HG03457 (cell line): ENCODE results near the gene NCBP2.

Experiments used
- ATAC-seq: cut with Tn5 transposase; IDR thresholded peaks from one replicate; pipeline ENCODE4 v1.9.1; 2021; ENCODE audit warnings: moderate number of reproducible peaks; ENCODE audit not compliant: unreplicated experiment

The NCBP2 gene

GRCh38 chr3:196941729-196942225, 551 bp downstream of the NCBP2 start:
- peak; percentile 9 for ATAC-seq

DNA sequence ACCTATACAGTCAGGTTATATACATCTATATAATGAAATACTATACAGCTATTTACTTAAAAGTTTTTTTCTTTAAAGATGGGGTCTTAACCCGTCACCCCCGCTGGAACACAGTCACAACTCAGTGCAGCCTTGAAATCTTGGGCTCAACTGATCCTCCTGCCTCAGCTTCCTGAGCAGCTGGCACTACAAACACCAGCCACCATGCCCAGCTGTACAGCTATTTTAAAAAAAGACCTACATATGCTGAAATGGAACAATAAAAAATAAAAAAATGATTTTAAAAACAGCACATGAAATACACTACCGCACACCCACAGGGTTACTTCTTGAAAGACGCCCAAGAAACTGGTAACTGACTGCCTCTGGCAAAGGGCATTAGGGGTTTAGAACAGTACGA, 3.8 kb downstream of the NCBP2 start:
- ATAC-seq, result no peak

DNA sequence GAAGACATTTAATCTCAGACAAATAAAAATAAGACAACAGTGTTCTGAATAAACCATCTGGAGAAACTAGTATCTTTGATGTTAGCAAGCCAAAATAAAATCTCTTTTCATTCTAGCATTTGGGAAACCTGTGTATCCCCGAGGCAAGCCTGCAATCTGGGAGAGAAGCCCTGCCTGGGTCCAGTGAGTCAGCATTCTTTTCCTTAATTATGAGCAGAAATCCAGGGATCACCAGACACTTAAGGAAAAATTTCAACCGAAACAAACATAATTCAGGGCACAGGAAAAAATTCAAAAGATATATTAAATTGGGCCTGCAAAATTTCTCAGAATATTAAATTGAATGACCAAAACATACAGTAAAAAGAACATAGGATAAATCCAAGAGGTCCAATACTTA, 4.2 kb downstream of the NCBP2 start:
- no peak for ATAC-seq

DNA sequence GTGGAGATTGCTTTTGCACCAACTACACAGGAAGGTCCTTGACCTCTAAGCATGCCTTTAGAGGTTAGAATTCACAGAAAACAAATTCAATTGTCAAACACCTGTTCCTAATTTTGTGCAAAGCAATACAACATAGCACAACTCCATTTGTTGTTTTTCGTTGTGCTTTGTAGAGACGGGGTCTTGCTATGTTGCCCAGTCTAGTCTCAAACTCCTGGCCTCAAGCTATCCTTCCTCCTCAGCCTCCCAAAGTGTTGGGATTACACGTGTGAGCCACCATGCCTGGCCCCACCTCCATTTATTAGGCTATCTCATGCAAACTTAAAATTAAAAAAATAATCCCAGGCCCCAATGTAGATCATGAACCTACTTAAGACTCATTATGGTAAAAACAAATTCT, 6.0 kb downstream of the NCBP2 start:
- no peak for ATAC-seq

DNA sequence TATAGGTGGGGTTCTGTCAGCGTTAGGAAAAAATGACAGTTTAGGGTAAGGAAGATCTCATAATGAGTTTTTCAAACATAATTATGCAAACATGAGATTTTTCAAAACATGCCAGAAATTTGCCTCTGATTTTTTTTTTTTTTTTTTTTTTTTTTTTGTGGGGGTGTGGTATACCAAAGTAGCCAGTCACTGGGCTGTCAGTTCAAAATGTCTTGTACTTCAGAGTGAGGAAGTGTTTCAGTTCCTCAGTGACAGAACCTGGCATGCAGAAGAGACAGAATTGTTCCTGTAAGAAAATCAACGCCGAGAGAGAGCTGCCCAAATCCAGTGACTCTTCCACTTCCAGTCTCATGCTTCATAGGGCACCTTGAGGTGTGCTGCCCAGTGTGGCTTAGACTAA, 9.7 kb downstream of the NCBP2 start:
- no peak for ATAC-seq

- ATAC-seq, result no peak
Observed at GRCh38 chr3:196931828-196932587, 10.3 kb downstream of the NCBP2 start.

DNA sequence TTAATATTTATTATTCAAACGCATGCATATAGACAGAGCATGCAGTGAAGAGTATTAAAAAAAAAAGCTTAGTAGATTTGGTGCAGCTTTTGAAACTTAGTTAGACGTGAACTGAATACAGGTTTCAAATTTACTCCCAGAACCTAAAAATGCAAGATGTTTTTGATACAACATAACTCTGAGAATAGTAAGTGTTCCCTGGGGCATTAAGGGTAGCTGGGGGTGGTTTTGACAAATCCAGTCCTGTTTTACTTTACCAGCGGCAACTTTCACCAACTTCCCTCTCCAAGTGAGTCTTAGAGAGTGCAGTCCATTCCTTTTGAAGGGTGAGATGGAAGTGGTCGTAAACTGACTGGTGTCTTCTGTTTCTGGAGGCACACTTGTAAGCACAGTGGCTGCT, 11.2 kb downstream of the NCBP2 start:
- no peak for ATAC-seq

DNA sequence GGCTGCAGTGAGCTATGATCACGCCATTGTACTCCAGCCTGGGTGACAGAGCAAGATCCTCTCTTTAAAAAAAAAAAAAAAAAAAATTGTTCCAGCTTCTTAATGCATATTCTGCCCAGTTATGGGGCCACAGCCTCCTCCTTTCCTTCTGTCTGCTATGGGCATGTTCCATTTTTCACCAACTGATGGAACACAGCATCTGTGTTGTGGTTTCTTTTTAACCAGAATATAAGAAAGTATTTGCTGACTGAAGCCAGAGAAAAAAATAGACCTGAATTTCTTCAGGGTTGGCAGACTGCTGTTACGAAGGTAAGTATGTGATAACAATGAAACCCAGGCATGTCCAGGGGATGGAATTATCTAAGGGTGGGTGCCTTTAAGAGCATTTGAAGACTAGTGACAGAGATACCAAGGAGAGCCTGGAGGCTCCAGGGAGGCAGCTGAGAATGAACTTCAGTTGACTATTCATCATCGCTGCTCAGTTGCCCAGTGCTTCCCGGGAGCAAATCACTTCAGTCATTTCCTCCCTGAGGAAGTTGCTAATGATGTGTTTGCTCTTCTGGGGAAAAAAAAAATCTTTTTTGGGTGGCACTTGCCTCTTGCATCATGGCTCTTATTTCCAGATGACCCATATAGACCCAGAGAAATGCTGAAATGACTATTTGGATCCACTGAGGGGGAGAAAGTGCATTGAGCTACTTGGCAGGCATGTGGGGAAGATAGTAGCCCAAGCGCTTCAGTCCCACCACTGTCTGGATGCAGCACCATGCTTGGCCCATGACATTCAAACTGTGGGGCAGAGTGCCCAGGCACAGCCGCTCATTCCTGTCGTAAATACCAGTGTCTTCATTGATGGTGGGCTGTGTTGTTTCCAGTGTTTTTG, 14.5 kb downstream of the NCBP2 start:
- ATAC-seq, result no peak

- no peak for ATAC-seq
Observed at GRCh38 chr3:196920733-196921132, 21.6 kb downstream of the NCBP2 start.

DNA sequence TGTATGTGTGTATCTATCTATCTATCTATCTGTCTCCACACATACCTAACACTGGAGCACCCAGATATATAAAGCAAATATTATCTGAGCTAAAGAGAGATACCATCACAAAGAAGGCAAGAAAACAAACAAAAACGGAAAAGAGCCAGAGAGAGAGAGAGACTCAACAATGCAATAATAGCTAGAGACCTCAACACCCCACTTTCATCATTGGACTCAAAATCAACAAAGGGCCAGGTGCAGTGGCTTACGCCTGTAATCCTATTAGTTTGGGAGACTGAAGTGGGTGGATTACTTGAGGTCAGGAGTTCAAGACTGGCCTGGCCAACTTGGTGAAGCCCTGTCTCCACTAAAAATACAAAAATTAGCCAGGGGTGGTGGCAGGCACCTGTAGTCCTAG, 23.4 kb downstream of the NCBP2 start:
- ATAC-seq, result no peak

GRCh38 chr3:196916995-196917394, 25.3 kb downstream of the NCBP2 start:
- ATAC-seq, result no peak

- ATAC-seq, result no peak
Observed at GRCh38 chr3:196916221-196916620, 26.1 kb downstream of the NCBP2 start.

DNA sequence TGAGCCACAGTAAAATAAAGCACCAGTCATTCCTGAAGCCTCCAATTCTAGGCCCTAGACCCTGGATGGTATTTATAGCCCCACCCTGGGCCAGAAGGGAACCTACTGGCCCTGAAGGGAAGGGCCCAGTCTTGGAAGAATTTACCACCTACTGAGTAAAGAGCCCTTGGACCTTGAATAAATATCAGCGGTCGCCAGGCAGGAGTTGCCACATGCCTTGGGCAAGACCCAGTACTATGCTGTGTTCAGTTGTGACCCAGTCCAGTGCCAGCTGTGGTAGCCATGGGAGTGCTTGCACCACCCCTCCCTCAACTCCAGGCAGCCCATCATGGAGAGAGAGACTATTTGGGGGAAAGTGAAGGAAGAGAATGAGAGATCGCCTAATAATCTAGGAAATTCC, 27.0 kb downstream of the NCBP2 start:
- ATAC-seq, result no peak

DNA sequence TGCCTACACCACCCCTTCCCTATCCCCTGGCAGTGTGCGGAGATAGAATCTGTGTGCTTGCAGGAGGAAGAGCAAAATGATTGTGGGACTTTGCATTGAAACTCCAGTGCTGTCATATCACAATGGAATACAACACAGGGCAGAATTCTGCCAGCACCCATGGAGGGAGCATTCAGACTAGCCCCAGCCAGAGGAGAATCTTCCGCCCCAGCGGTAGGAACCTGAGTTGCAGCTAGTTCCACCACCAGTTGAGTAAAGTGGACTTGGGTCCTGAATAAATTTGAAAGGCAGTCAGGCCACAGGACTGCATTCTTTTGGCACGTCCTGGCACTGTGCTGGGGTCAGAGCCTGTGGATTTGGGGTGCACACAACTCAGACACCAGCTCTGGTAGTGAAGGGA, 27.5 kb downstream of the NCBP2 start:
- no peak for ATAC-seq

DNA sequence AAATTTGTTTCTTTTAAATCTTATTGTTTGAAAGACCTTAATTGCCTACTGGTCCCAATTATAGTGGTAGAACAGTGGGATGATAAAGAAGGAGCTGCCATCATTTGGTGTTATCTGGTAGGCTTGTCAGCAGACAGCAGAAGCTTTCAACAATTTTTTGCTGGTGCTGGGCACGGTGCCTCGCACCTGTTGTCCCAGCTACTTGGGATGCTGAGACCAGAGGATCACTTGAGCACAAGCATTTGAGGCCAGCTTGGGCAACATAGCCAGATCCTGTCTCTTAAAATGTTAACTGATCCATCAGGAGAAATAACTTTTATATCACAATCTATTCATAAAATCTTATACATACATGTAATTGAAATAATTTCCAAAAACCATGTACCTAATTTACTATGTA, 38.6 kb downstream of the NCBP2 start:
- ATAC-seq, result no peak

GRCh38 chr3:196902296-196902695, 40.0 kb downstream of the NCBP2 start:
- ATAC-seq, result no peak

- ATAC-seq, result no peak
Observed at GRCh38 chr3:196901768-196902167, 40.6 kb downstream of the NCBP2 start.

DNA sequence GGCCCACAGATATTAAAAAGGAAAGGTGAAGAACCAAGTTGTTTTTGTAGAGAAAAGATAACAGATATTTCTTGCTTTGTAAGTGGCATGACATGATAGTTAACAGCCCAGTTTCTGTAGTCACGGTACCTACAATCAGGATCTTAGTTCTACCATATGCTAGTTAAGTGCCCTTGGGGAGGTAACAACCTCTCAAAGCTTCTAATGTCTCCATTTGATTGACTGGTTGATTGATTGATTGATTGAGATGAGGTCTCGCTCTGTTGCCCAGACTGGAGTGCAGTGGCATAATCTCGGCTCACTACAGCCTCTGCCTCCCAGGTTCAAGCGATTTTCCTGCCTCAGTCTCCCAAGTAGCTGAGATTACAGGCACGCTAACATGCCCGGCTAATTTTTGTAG, 46.1 kb downstream of the NCBP2 start:
- no peak for ATAC-seq

GRCh38 chr3:196894557-196895295, 47.6 kb downstream of the NCBP2 start:
- ATAC-seq, result no peak

GRCh38 chr3:196889844-196890708, 52.3 kb downstream of the NCBP2 start:
- ATAC-seq, result no peak
